Fibroblast of skin of right biceps (primary cell): Measurements from ENCODE around the gene MAP2K5.

ENCODE experiments used
- DNase-seq: peaks from one replicate; pipeline ENCODE4 v3.0.0-alpha.2; 2013

The MAP2K5 gene

GRCh38 chr15:67521783-67522568 lies 20.5 kb upstream of the MAP2K5 start:
- DNase-seq, result peak; percentile 39

- no peak for DNase-seq
Observed at GRCh38 chr15:67523330-67523729, 19.2 kb upstream of the MAP2K5 start.

- DNase-seq, result peak; percentile 37
Observed at GRCh38 chr15:67524235-67524634, 18.3 kb upstream of the MAP2K5 start.

GRCh38 chr15:67528513-67528912 lies 14.0 kb upstream of the MAP2K5 start:
- no peak for DNase-seq

DNA sequence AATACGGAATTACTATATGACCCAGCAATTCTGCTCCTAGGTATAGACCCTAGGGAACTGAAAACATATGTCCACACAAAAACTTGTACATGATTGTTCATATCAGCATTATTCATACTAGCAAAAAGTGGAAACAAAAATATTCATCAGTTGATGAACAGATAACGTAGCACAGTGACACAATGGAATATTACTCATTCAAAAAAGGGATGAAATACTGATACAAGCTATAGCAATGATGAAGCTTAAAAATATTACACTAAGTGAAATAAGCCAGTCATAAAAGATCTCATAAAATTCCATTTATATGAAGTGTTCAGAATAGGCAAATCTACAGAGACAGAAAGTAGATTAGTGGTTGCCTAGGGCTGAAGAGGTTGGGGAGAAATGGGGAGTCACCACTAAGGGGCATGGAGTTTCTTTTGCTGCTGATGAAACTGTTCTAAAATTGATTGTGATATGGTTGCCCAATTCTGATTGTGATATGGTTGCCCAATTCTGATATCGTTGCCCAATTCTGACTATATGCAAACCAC lies 11.1 kb upstream of the MAP2K5 start:
- peak; percentile 89 for DNase-seq

- DNase-seq, result no peak
Observed at GRCh38 chr15:67533873-67534272, 8.6 kb upstream of the MAP2K5 start.

DNA sequence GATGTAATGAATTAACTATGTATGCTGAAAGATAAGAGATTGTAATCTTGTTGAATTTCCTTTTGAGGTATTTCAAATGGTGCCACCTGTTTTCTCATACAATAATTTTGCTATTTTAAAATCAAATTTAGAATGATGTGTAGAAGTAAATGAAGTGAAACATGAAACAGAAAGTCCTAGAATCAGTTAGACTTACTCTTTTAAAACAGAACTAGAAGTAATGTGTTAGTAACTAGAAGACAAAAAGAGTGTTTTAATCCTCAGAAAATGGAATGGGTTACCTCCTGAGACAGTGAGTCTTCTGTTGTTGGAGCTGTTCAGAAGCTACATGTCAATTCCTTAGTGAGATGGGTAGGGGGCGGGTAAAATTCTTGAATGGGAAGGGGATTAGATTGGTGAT lies 8.1 kb upstream of the MAP2K5 start:
- no peak for DNase-seq

DNA sequence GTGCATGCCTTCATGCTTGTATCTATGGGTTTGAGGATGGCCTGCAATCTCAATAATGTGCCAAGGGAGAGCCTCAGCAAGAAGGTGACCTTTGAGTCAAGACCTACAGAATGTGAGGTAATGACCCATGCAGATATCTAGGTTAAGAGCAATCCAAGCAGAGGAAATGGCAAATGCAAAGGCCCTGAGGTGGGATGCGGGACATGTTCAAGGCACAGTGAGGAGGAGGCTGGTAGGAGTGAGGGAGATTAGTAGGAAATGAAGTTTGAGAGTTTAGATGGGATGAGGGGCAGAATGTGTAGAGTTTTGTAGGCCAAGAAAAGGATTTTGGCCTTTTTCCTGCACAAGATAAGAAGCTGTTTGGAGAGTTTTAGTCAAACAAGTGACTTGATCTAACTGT lies 4.7 kb upstream of the MAP2K5 start:
- no peak for DNase-seq

DNA sequence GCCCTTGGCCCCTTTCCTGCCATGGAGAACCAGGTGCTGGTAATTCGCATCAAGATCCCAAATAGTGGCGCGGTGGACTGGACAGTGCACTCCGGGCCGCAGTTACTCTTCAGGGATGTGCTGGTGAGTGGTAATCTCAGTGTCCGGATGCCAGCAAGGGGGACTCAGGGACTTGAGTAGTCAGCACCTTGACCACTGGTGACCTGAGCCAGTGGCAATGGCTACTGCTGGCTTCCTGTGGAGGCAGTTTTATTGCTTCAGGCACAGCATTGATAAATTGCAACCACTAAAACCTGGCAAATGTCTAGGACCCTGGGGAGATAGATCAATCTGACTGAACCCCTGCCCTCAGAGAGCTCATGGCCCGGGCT lies 830 bp downstream of the MAP2K5 start:
- DNase-seq, result no peak

DNA sequence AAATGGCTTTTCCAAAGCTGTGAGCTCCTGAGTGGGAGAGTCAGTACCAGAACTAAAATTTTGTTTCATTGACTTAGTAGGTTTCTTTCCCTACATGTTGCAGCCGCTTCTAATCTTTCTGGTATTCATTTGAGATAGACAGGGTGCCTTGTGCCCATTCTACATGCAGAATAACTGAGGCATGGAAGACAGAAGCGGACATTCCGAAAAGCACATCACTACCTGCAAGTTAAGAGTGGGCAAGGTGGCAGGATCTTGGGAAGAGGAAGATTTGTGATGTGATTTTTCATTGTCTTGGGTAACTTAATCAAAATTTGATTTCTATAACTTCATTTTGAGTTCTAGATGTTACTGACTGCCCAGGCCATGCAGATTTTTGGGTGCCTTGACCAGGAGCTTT lies 2.0 kb downstream of the MAP2K5 start:
- no peak for DNase-seq

DNA sequence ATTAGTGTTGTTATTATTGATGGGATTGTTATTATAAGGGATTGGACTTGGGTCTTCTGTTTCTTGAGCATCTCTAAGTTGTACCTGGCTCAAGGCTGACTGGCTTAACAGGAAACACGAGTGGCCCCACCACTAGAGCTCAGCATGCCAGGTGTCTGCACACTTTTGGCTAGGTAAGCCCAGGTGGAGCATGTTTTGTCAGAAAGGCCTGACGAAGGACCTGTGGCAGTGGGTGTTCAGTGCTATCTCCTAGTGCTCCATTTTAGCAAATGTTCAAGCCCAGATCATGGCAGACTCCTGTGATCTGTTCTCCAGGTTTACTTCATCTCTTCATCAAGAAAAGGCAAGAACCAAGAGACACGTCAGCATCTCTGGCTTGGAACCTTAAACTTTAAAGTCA lies 3.4 kb downstream of the MAP2K5 start:
- no peak for DNase-seq

DNA sequence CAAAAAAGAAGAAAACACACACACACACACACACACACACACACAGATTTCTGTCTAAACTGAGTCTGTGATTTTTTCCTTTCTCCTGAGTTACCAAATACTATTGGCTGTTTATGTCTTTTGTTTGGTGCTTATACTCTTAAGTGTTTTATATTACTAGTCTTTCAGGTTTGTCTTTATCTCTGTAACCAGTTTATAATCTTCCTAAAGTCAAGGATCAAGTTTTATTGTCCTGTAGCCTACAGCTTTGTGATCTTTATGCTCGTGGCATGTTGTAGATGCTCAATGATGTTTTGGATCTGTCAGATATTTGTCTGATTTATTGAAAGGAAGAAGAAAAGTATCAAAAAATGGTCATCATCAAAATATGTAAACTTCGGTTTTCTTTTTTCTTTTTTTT lies 4.6 kb downstream of the MAP2K5 start:
- DNase-seq, result no peak

GRCh38 chr15:67547836-67548235 lies 5.3 kb downstream of the MAP2K5 start:
- DNase-seq, result no peak

DNA sequence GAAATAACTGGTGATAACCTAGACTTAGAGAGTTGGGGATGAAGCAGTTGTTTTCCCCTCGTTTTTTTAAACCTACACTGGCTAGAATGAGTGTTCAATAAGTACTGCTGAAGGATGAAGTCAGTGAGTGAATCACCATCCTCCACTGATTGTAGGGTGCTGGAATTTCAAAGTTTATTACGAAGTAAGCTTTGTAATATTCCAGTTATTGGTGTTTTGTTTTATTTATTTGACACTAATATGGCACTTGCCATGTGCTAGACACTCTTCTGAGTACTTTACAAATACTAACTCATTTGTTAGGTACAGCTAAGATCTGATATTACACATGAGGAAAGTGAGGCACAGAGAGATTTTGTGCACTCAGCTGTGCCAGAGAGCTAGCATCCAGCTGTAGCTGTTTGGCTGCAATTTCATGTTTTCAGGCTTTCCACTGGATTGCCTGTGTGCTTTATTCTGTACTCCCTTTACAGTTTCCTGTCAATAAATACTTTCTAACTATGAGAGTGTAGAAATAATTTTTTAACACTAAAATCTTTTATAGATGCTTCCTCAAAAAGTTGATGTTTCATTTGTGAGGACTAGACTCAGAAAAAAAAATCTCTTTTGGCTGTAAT lies 5.8 kb downstream of the MAP2K5 start:
- peak; percentile 57 for DNase-seq

- peak; percentile 20 for DNase-seq
Observed at GRCh38 chr15:67548862-67549651, 6.6 kb downstream of the MAP2K5 start.

- DNase-seq, result peak; percentile 28
Observed at GRCh38 chr15:67549736-67550135, 7.2 kb downstream of the MAP2K5 start.

- peak; percentile 21 for DNase-seq
Observed at GRCh38 chr15:67550522-67550921, 8.0 kb downstream of the MAP2K5 start.

- no peak for DNase-seq
Observed at GRCh38 chr15:67551207-67551743, 8.8 kb downstream of the MAP2K5 start.

DNA sequence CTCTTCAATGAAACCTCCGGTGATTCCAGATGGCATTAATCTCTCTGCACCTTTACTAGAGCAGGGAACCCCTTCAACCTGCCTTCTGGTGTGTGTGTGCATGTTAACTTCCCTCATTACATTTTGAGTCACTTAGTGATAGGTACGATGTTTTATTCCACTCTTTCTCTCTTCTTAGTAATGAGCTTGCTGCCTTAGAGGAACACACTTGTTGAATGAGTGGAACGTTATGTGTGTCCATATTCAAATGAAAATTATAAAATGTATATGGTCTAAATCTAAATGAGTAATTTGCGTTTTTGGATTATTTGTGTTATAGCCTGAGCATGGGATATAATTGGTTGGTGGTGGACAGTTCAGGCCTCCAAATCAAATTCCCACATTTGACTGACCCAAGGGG lies 12.1 kb downstream of the MAP2K5 start:
- DNase-seq, result no peak

DNA sequence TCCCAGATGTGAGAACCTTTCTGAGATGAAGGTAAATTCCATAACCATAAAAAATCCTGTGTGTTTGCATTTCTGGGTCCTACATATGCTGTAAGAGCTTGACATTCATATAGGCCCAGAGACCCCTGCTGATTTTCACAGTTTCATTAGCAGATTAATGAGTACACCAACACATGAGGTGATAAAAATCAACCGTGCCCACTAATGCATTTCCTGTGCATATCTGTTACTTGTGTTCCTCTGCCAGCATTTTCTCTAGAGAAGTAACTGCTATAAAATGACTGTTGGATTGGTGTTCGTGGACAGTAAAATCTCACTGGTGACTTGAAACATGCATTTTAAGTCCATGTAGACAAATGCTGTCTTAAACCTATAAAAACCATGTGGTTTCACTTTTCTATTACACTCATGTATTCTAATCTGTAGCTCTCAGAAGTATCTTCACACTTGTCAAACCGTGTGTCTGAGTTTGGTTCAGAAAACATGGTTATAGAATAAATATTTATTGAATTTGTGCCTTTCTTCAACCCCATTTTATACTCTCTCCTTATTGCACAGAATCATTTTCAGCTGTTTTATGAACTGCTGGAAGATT lies 14.6 kb downstream of the MAP2K5 start:
- no peak for DNase-seq

DNA sequence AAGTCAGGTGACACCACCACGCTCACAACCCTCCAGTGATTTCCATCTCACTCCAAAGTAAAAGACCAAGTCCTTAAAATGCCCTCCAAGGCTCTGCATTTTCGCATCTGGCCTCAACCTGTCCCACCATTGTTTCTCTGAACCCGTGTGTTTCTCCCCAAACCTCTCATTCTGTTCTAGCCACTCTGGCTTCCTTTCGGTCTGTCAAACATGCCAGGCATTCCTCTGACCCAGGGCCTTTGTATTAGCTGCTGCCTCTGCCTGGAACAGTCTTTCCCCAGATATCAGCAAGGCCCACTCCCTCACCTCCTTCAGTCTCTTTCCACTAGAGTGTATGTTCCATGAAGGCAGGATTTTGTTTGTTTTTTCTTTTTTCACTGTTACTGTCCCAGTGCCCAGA lies 16.0 kb downstream of the MAP2K5 start:
- no peak for DNase-seq

DNA sequence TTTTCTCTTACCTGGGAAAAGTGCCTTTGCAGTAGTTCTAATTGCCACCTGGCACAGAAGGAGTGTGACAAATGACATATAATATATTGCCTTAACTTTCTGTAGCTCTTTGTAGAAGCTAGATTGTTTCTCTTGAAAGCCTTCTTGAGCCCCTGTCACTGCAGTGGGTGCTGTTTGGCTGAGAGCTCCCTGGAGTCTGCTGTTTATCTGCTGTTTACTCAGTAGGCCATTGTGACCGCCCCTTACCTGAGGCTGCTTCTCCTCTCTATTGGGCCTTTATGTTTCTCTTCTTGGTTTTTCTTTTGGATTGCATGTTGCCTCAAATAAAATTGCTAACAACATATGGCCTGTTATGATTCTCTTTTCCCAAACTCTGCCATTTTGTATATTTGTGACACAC lies 16.7 kb downstream of the MAP2K5 start:
- no peak for DNase-seq

DNA sequence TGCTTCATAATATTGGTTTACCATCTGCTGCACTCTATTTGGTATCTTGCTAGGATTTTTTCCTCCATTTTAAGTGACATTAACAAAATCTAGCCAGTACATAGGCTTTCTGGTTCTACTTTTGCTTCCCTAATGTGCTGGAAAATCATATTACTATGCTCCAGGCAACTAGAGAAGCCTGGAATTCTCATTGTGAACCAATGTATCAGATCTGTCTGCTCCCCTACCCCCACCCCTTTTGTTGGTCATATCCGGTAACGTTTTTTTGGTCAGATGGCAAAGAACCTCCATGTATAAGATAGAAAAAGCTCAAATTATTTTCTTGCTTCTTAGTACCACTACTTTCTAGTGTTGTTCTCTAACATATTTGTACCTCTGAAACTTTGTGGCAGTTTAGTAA lies 17.1 kb downstream of the MAP2K5 start:
- no peak for DNase-seq
